GM21529 (cell line): ENCODE data around the gene CTPS2.
A peak's percentile ranks its signal among the peaks of the same experiment; 100 is the strongest.
"Not testable (repeated sequence)": the region's sequence is repeated elsewhere in the genome, so short reads cannot be mapped to it uniquely, and the experiment has no call there.

Source experiments
- ATAC-seq: cut with Tn5 transposase; IDR thresholded peaks from one replicate; pipeline ENCODE4 v1.9.1; 2021; ENCODE audit not compliant: unreplicated experiment

Gene CTPS2, protein sequence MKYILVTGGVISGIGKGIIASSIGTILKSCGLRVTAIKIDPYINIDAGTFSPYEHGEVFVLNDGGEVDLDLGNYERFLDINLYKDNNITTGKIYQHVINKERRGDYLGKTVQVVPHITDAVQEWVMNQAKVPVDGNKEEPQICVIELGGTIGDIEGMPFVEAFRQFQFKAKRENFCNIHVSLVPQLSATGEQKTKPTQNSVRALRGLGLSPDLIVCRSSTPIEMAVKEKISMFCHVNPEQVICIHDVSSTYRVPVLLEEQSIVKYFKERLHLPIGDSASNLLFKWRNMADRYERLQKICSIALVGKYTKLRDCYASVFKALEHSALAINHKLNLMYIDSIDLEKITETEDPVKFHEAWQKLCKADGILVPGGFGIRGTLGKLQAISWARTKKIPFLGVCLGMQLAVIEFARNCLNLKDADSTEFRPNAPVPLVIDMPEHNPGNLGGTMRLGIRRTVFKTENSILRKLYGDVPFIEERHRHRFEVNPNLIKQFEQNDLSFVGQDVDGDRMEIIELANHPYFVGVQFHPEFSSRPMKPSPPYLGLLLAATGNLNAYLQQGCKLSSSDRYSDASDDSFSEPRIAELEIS

GRCh38 chrX:16712548-16713155 is at the start of gene CTPS2:
TSS of gene CTPS2 (minus strand) at chrX:16712669. CDS start at chrX:16702902, 9,767 bp downstream.
- peak; percentile 78 for ATAC-seq

GRCh38 chrX:16761500-16761899 is 49.0 kb upstream of the CTPS2 start:
- ATAC-seq: not testable (repeated sequence)

GRCh38 chrX:16756724-16757123 is 44.3 kb upstream of the CTPS2 start:
- ATAC-seq: no peak

- ATAC-seq: no peak
Observed at GRCh38 chrX:16754019-16754418, 41.5 kb upstream of the CTPS2 start.

DNA sequence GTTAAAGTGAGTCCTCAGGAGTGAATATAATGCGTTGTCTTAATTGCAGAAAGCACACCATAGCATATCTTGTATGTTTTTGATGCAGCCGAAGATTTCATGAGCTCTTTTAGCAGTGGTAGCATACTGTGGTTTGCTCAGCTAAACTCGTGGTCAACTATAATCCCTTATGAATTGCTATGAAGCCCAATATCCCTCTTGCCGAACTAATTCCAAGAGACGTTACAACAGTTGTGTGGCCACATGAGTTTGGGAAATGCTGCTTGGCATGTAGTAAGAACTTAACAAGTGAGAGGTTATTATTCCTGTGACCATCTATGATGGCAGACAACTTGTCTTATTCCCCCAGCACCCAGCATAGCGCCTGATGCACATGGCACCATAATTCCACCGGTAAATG is 37.7 kb upstream of the CTPS2 start:
- ATAC-seq: no peak

- no peak for ATAC-seq
Observed at GRCh38 chrX:16748425-16748824, 36.0 kb upstream of the CTPS2 start.

- ATAC-seq: no peak
Observed at GRCh38 chrX:16745659-16746058, 33.2 kb upstream of the CTPS2 start.

- no peak for ATAC-seq
Observed at GRCh38 chrX:16745102-16745501, 32.6 kb upstream of the CTPS2 start.

GRCh38 chrX:16743604-16744325 is 31.3 kb upstream of the CTPS2 start:
- no peak for ATAC-seq

DNA sequence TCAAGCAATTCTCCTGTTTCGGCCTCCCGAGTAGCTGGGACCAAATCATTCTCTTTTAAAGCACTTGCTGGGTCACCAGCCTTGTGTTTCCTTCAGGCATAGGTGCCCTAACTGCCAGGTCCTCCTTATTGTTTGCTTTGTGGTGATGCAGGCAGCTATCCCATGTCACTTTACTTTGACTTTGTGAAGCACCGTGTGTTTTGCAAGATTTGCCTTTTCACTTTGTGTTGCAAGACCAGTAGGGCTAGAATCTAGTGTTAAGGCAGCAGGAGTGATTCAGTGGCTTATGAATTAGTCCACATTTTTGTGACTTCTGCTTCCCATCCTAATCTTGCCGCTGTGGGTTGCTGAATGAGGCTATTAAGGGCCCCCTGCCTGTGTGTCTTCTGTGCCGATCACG is 27.1 kb upstream of the CTPS2 start:
- no peak for ATAC-seq

DNA sequence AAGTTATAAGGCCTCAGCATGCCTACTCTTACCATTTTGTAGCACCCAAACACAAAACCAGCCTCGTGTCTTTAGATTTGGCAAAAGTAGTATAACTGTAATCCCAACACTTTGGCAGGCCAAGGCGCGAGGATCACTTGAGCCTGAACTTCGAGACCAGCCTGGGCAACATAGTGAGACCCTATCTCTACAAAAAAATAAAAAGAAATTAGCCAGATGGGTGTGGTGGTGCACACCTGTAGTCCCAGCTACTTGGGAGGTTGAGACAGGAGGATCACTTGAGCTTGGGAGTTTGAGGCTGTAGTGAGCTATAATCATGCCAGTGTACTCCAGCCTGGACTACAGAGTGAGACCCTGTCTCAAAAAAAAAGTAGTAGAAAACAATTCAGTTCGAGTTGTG is 24.6 kb upstream of the CTPS2 start:
- no peak for ATAC-seq

GRCh38 chrX:16733013-16733412 is 20.5 kb upstream of the CTPS2 start:
- no peak for ATAC-seq

DNA sequence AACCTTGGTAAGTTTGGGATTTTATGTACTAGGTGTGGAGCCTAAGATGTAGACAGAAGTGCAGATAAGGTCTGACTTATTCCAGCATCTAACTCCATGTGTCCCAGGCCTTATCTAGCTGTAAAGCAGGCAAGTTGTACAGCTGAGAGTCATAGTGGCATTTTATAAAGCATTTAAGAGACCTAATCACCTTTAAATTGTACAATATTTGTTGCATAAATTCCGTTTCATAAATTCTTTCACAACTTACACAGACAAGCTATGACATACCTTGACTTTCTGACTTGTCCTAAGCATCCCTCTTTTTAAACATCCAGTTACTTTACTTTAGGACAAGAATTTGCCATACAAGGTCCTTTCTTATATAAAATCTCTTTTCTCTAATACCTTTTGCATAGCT is 18.0 kb upstream of the CTPS2 start:
- ATAC-seq: no peak

DNA sequence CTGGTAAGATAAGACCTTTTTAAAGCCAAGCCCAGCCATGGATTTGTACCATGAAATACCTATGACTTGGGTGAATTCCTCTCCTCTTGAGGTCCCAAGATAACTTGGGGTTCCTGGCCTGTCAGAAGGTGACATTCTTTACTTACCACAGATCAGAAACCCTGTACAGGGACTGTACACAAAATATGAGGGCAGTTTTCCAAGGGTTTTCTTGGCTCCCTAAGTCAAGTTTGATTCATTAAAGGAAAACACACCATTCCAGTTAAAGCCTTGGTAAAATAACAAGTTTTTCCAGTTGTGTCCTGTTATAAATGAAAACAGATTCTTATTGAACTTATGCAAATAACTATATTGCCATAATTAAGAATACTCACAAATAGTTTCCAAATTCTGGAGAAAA is 15.2 kb upstream of the CTPS2 start:
- no peak for ATAC-seq

DNA sequence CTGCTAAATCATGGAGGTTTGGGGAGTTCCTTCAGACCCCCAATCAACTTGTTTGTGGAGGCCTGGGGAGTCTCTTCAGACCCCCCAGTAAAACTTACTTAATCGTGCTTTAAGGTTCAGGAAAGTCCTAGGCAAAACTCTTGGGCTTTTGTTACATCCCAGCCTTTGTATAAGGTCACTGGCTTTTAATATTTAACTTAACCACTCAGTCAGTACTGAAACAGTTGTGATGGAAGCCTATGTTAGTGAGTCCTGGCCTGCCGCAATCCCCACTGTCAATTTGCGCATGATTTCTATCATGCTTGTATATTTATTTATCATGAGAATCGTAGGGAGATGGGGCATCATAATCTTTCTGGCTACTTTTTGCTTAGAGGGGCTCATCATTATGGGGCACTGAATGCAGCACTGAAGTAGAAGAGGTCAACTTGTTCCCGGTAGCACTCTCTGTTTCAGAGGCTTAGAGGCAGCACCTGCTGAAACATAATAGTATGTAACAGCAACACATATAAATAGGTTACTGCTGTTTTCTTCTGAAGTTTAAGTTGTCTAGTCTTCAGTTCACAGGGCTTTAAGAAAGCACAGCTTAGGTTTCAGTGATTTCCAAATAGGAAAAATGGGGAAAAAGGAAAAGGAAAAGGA is 14.0 kb upstream of the CTPS2 start:
- ATAC-seq: peak; percentile 76

- no peak for ATAC-seq
Observed at GRCh38 chrX:16725072-16725471, 12.6 kb upstream of the CTPS2 start.

GRCh38 chrX:16722481-16722880 is 10.0 kb upstream of the CTPS2 start:
- no peak for ATAC-seq

DNA sequence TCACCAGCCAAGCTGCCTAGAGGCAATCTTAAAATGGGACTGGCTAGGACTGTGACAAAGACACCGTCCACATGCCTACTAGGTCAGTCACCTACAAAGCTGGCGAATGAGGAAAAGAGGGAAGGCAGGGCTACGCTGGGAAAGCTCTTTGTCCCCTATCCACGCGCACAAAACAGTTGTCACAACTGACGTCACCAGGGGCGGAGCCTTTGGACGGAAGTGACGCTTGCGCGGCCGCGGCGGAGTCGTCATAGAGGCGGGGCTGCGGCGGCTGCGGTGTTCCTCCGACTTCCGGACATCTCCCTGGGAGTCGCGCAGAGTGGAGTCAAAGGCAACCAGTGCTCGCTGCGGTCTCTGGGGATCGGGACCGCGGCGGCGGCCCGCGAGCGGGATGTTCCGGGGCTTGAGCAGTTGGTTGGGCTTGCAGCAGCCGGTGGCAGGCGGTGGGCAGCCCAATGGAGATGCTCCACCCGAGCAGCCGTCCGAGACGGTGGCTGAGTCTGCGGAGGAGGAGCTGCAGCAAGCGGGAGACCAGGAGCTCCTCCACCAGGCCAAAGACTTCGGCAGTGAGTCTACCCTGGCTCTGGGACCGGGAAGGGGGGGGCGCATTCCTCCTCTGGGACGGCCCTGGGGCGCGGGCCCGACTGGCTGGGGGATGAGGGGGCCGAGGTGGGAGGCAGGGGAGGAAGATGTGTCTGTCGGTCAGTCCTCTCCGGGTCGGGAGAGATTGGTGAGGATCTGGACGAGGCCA is 7.0 kb upstream of the CTPS2 start, which contains the start of gene SYAP1:
TSS of gene SYAP1 (plus strand) at position 279 of the 751 bp plus-strand sequence. CDS start at position 392, 113 bp downstream.
- peak; percentile 99 for ATAC-seq

- peak; percentile 32 for ATAC-seq
Observed at GRCh38 chrX:16718824-16719333, 6.4 kb upstream of the CTPS2 start.

GRCh38 chrX:16716451-16716850 is 4.0 kb upstream of the CTPS2 start:
- not testable (repeated sequence) for ATAC-seq
